Ectodermal cell (in vitro differentiated cells): Measurements from ENCODE around the gene DIDO1.
A peak's percentile ranks its signal among the peaks of the same experiment; 100 is the strongest.

Experiments
- H3K27ac ChIP-seq: 2 replicates; pipeline ENCODE4 v1.7.0; 2013; ENCODE audit warnings: mild to moderate bottlenecking, low read depth, low read length; ENCODE audit not compliant: insufficient read depth, poor library complexity, severe bottlenecking
- H3K27me3 ChIP-seq: 2 replicates; pipeline ENCODE4 v1.7.0; 2013; ENCODE audit warnings: mild to moderate bottlenecking, low read length; ENCODE audit not compliant: insufficient read depth, control insufficient read depth, poor library complexity, severe bottlenecking
- H3K36me3 ChIP-seq: one replicate; pipeline ENCODE4 v1.7.0; 2013; ENCODE audit warnings: low read length; ENCODE audit not compliant: control insufficient read depth, insufficient read depth
- H3K4me1 ChIP-seq: one replicate; pipeline ENCODE4 v1.7.0; 2013; ENCODE audit warnings: low read length; ENCODE audit not compliant: control insufficient read depth, insufficient read depth
- H3K4me3 ChIP-seq: 2 replicates; pipeline ENCODE4 v1.7.0; 2013; ENCODE audit warnings: low read depth, low read length, control low read depth; ENCODE audit not compliant: insufficient read depth
- H3K9me3 ChIP-seq: 2 replicates; pipeline ENCODE4 v1.7.0; 2013; ENCODE audit warnings: mild to moderate bottlenecking, low read length, moderate library complexity; ENCODE audit not compliant: control insufficient read depth
- WGBS, 2 experiments: methylation state at CpG; one replicate each; pipeline ENCODE4 v1.1.7; 2013; ENCODE audit warnings: missing lambda C conversion rate in 2 of 2; 5-methylcytosine and 5-hydroxymethylcytosine counted together

Gene DIDO1

GRCh38 chr20:62955519-62956386 lies 29.4 kb upstream of the DIDO1 start:
- Histone ChIP-seq H3K9me3 (no peaks in the 10 kb centered on the region), H3K36me3 (no peaks in the 10 kb centered on the region), H3K27me3 (peaks cover 4% of the 10 kb centered on the region), H3K27ac (no peak overlapping the region), H3K4me1 (peaks cover 13% of the 10 kb centered on the region), H3K4me3 (no peak overlapping the region)
- 84 to 88% methylated on average over 23 of the region's 23 CpGs for WGBS, 2 experiments

- Histone ChIP-seq H3K27ac (no peak overlapping the region), H3K9me3 (no peaks in the 10 kb centered on the region), H3K27me3 (peaks cover 4% of the 10 kb centered on the region), H3K4me3 (peak overlapping the region; percentile 1), H3K4me1 (peaks cover 13% of the 10 kb centered on the region), H3K36me3 (peaks cover 1% of the 10 kb centered on the region)
- WGBS, 2 experiments = 11 to 12% methylated on average over 32 of the region's 32 CpGs
These were observed 27.8 kb upstream of the DIDO1 start for GRCh38 chr20:62953839-62954703.

- no peaks in the 10 kb centered on the region for H3K9me3 ChIP-seq
- peaks cover 4% of the 10 kb centered on the region for H3K27me3 ChIP-seq
- no peak overlapping the region for H3K27ac ChIP-seq
- H3K36me3 ChIP-seq = peaks cover 6% of the 10 kb centered on the region
- H3K4me3 ChIP-seq = no peak overlapping the region
- peaks cover 13% of the 10 kb centered on the region for H3K4me1 ChIP-seq
- WGBS, 2 experiments = 72% methylated on average over 19 of the region's 19 CpGs
These were observed 26.9 kb upstream of the DIDO1 start for GRCh38 chr20:62952968-62953838.

GRCh38 chr20:62952373-62952967 lies 26.2 kb upstream of the DIDO1 start, which contains the start of gene SLC17A9:
Gene SLC17A9 (plus strand): TSS chr20:62952709. CDS start chr20:62952831, 122 bp downstream.
- Histone ChIP-seq H3K4me3 (peak within 1 kb of the TSS; percentile 16), H3K36me3 (peaks cover 10% of the 10 kb centered on the region), H3K9me3 (no peaks in the 10 kb centered on the region), H3K4me1 (peaks cover 13% of the 10 kb centered on the region), H3K27ac (no peak within 1 kb of the TSS), H3K27me3 (peaks cover 4% of the 10 kb centered on the region)
- 22% methylated on average over 37 of the region's 37 CpGs for WGBS, 2 experiments

GRCh38 chr20:62951896-62952372 lies 25.6 kb upstream of the DIDO1 start:
- H3K4me1 ChIP-seq = peaks cover 13% of the 10 kb centered on the region
- H3K36me3 ChIP-seq = peaks cover 12% of the 10 kb centered on the region
- peaks cover 4% of the 10 kb centered on the region for H3K27me3 ChIP-seq
- H3K4me3 ChIP-seq = peak overlapping the region; percentile 16
- H3K9me3 ChIP-seq = no peaks in the 10 kb centered on the region
- WGBS, 2 experiments = 90 to 91% methylated on average over 8 of the region's 8 CpGs
- no peak overlapping the region for H3K27ac ChIP-seq

- 94% methylated on average over 11 of the region's 11 CpGs for WGBS, 2 experiments
- peaks cover 13% of the 10 kb centered on the region for H3K4me1 ChIP-seq
- no peak overlapping the region for H3K4me3 ChIP-seq
- no peaks in the 10 kb centered on the region for H3K9me3 ChIP-seq
- H3K36me3 ChIP-seq = peaks cover 18% of the 10 kb centered on the region
- H3K27ac ChIP-seq = no peak overlapping the region
- peaks cover 4% of the 10 kb centered on the region for H3K27me3 ChIP-seq
These were observed 25.0 kb upstream of the DIDO1 start for GRCh38 chr20:62951143-62951895.

GRCh38 chr20:62950741-62951140 lies 24.4 kb upstream of the DIDO1 start:
- H3K27me3 ChIP-seq = peaks cover 4% of the 10 kb centered on the region
- H3K4me3 ChIP-seq = no peak overlapping the region
- H3K27ac ChIP-seq = no peak overlapping the region
- peaks cover 24% of the 10 kb centered on the region for H3K36me3 ChIP-seq
- H3K4me1 ChIP-seq = peaks cover 13% of the 10 kb centered on the region
- no peaks in the 10 kb centered on the region for H3K9me3 ChIP-seq
- 94 to 96% methylated on average over 8 of the region's 8 CpGs for WGBS, 2 experiments

GRCh38 chr20:62949962-62950361 lies 23.7 kb upstream of the DIDO1 start:
- H3K36me3 ChIP-seq = peaks cover 32% of the 10 kb centered on the region
- H3K4me1 ChIP-seq = peaks cover 13% of the 10 kb centered on the region
- H3K27ac ChIP-seq = no peak overlapping the region
- H3K4me3 ChIP-seq = no peak overlapping the region
- H3K9me3 ChIP-seq = no peaks in the 10 kb centered on the region
- 91 to 93% methylated on average over 12 of the region's 12 CpGs for WGBS, 2 experiments
- H3K27me3 ChIP-seq = peaks cover 4% of the 10 kb centered on the region
